MCF 10A (cell line): ENCODE data around the gene SHISA6. TPM values are rescaled to one million over a fixed set of nuclear protein-coding genes. Genes with fewer than 3 reads are reported as not detected.

Experiments
- BruUV-seq: library from RNA; stranded (reverse); fragments of 400-500 nt; replicated peaks from 2 replicates; lab custom pipeline; 2021; lab: Mats Ljungman, UMichigan
- CTCF ChIA-PET: fragments of 300-600 bp; sonication (Branson Sonifier 250); formaldehyde crosslinking; extraction: SDS; loops from one replicate; lab custom pipeline; 2021; ENCODE audit warnings: antibody characterized with exemption, inconsistent platforms; lab: Yijun Ruan, JAX
- POLR2A ChIA-PET: fragments of 300-600, 350-650 bp; sonication (Branson Sonifier 250); formaldehyde crosslinking; extraction: SDS; loops from one replicate; lab custom pipeline; 2020; ENCODE audit warnings: antibody characterized with exemption, inconsistent platforms; lab: Yijun Ruan, JAX
- DNase-seq: peaks from one replicate; pipeline ENCODE4 v3.0.0-alpha.2; 2018; ENCODE audit not compliant: unreplicated experiment
- H3K27ac Mint-ChIP-seq: one replicate; pipeline ENCODE4 v1.8.0; 2022; ENCODE audit warnings: mild to moderate bottlenecking, low read depth, mixed read lengths; ENCODE audit not compliant: unreplicated experiment
- H3K27me3 Mint-ChIP-seq: one replicate; pipeline ENCODE4 v1.8.0; 2022; ENCODE audit warnings: mixed read lengths; ENCODE audit not compliant: insufficient read depth, unreplicated experiment
- H3K36me3 Mint-ChIP-seq: one replicate; pipeline ENCODE4 v1.8.0; 2022; ENCODE audit warnings: mild to moderate bottlenecking, moderate library complexity, mixed read lengths; ENCODE audit not compliant: insufficient read depth, unreplicated experiment
- H3K4me1 Mint-ChIP-seq: one replicate; pipeline ENCODE4 v1.8.0; 2022; ENCODE audit warnings: mixed read lengths; ENCODE audit not compliant: insufficient read depth, unreplicated experiment
- H3K4me3 Mint-ChIP-seq: one replicate; pipeline ENCODE4 v1.8.0; 2022; ENCODE audit warnings: mild to moderate bottlenecking, moderate library complexity, mixed read lengths; ENCODE audit not compliant: unreplicated experiment
- H3K9me3 Mint-ChIP-seq: one replicate; pipeline ENCODE4 v1.8.0; 2022; ENCODE audit warnings: mixed read lengths; ENCODE audit not compliant: unreplicated experiment
- intact Hi-C: fragments of 100-400 bp; cut with micrococcal nuclease; formaldehyde crosslinking; loops from 2 replicates; pipeline ENCODE4 v1.14.1; 2022
- total RNA-seq: library from RNA; stranded (reverse); gene quantifications from 2 replicates; pipeline ENCODE4 v1.2.3, GENCODE V29; 2022
- TF ChIP-seq, protein P1 (sequence below): fragments of 200-600 bp; IDR thresholded peaks from one replicate; pipeline ENCODE4 v1.8.0; 2022; ENCODE audit warnings: antibody characterized with exemption, mild to moderate bottlenecking; ENCODE audit not compliant: unreplicated experiment

The SHISA6 gene
- total RNA-seq, 1 experiment from 2014 or later: not detected

DNA sequence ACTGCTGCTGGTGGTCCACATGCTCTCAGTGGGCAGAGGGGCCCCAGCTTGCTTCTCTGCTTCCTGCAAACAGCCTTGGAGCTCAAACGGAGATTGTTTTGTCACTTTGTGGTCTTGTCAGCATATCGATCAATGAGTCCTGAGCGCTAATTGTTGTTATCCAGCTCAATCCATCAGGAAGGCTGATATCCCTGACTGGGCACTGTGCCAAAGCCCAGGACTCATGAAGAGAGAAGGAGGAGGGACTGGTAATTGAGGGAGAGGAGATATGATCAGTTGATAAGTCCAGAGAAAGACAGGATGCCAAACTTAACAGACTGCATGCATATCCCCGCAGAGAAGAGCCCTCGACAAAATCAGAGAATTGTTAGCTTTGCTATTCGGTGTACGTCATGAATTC is 298.6 kb downstream of the SHISA6 start:
- Mint-ChIP-seq H3K4me3 (no peak overlapping the region), H3K27me3 (no peaks in the 10 kb centered on the region), H3K36me3 (no peaks in the 10 kb centered on the region), H3K4me1 (no peaks in the 10 kb centered on the region), H3K27ac (no peak overlapping the region), H3K9me3 (peaks cover 14% of the 10 kb centered on the region)
- intact Hi-C loops: no loop called here
- DNase-seq: no peak
- no TSS peak for BruUV-seq
- TF ChIP-seq, protein P1, sequence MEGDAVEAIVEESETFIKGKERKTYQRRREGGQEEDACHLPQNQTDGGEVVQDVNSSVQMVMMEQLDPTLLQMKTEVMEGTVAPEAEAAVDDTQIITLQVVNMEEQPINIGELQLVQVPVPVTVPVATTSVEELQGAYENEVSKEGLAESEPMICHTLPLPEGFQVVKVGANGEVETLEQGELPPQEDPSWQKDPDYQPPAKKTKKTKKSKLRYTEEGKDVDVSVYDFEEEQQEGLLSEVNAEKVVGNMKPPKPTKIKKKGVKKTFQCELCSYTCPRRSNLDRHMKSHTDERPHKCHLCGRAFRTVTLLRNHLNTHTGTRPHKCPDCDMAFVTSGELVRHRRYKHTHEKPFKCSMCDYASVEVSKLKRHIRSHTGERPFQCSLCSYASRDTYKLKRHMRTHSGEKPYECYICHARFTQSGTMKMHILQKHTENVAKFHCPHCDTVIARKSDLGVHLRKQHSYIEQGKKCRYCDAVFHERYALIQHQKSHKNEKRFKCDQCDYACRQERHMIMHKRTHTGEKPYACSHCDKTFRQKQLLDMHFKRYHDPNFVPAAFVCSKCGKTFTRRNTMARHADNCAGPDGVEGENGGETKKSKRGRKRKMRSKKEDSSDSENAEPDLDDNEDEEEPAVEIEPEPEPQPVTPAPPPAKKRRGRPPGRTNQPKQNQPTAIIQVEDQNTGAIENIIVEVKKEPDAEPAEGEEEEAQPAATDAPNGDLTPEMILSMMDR: no peak
- CTCF ChIA-PET: no interaction called here
- POLR2A ChIA-PET: no interaction called here

DNA sequence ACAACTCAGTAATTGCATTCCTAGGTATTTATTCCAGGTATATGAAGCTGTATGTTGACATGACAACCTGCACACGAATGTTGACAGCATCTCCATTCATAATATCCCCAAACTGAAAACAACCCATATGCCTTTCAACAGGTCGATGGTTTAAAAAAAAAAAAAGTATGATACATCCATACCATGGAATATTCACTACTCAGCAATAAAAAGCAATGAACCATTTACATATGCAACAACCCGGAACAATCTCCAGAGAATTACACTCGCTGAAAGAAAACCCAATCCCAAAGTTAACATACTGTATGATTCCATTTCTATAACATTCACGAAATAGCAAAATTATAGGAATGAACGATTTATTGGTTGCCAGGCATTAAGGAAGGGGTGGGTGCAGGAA is 304.0 kb downstream of the SHISA6 start:
- no peak for DNase-seq
- intact Hi-C loops: no loop called here
- Mint-ChIP-seq H3K27ac (no peak overlapping the region), H3K4me3 (no peak overlapping the region), H3K4me1 (no peaks in the 10 kb centered on the region), H3K9me3 (peaks cover 3% of the 10 kb centered on the region), H3K27me3 (no peaks in the 10 kb centered on the region), H3K36me3 (no peaks in the 10 kb centered on the region)
- ChIA-PET POLR2A (interaction anchor here (0.6 kb wide), 1 partner anchor 75 kb away, joined by 3 read pairs; no protein-coding TSS in a partner anchor), CTCF (interaction anchor here (0.6 to 0.7 kb wide), 2 partner anchors 61 to 99 kb away, joined by 3 to 4 read pairs; no protein-coding TSS in a partner anchor)
- TF ChIP-seq, protein P1: no peak
- BruUV-seq: no TSS peak

DNA sequence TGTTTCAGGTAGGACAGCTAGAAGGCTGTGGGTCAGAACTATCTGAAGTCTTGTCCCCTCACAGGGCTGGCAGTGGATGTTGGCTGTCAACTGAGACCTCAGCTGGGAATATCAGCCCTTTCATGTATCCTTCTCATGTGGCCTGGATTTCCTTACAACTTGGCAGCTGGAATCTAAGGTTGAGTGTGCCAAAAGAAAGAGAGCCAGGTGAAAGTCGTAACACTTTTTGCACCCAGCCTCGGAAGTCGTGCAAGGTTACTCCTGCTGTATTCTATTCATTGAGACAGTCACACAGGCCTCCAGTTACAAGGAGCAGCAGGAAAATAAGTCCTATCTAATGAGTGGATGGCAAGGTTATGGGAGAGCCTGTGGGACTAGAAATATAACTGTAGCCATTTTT is 304.7 kb downstream of the SHISA6 start:
- DNase-seq: no peak
- TF ChIP-seq, protein P1: no peak
- H3K36me3 Mint-ChIP-seq: no peaks in the 10 kb centered on the region
- no peak overlapping the region for H3K4me3 Mint-ChIP-seq
- H3K27me3 Mint-ChIP-seq: no peaks in the 10 kb centered on the region
- CTCF ChIA-PET: interaction anchor here (0.7 kb wide), 1 partner anchor 110 kb away, joined by 3 read pairs; no protein-coding TSS in a partner anchor
- H3K9me3 Mint-ChIP-seq: no peaks in the 10 kb centered on the region
- H3K27ac Mint-ChIP-seq: no peak overlapping the region
- intact Hi-C loops: no loop called here
- no TSS peak for BruUV-seq
- H3K4me1 Mint-ChIP-seq: no peaks in the 10 kb centered on the region
- POLR2A ChIA-PET: no interaction called here

DNA sequence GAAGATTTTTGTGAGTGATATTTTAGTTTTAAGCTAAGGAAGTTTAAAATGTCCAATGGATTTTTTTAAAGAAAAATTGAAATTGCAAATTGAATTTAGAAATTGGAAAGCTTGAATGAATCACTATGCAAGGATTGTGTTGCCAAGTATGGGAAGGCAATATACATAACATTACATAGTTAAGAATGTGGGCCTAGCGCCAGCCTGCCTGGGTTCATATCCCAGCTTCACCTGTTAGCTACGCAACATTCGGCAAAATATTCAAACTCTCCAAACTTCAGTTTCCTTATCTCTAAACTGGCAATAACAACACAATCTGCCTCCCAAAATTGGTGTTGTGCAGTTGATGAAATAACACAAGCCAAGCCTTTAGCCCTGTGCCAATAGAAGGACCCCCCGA is 306.8 kb downstream of the SHISA6 start:
- H3K36me3 Mint-ChIP-seq: no peaks in the 10 kb centered on the region

More for the DNA sequence above, 306.8 kb downstream of the SHISA6 start:
- Mint-ChIP-seq H3K27me3 (no peaks in the 10 kb centered on the region), H3K4me1 (peaks cover 5% of the 10 kb centered on the region), H3K9me3 (no peaks in the 10 kb centered on the region), H3K4me3 (no peak overlapping the region), H3K27ac (no peak overlapping the region)
- intact Hi-C loops: no loop called here
- BruUV-seq: no TSS peak
- CTCF ChIA-PET: no interaction called here
- TF ChIP-seq, protein P1: no peak
- POLR2A ChIA-PET: no interaction called here
- DNase-seq: no peak
